ENCODE data around the gene SCAMP5. TPM values are rescaled to one million over a fixed set of nuclear protein-coding genes. Genes with fewer than 3 reads are reported as not detected.

SCAMP5 gene
- total RNA-seq, 1 experiment from 2014 or later = 11.8 TPM

GRCh38 chr15:74997141-74997540 is 1.8 kb downstream of the SCAMP5 start:
- peaks cover 7% of the 10 kb centered on the region for H3K36me3 Mint-ChIP-seq (ENCODE audit: insufficient read depth, unreplicated experiment)
- Histone ChIP-seq H3K36me3 (ENCODE audit: control insufficient read depth, insufficient read depth, low read length) (no peaks in the 10 kb centered on the region), H3K9me3 (no peaks in the 10 kb centered on the region), H3K4me3 (ENCODE audit: low read depth, low read length) (no peak overlapping the region), H3K4me1 (0 out of 2 replicates have a peak, but pooled peaks cover 2% of the 10 kb centered on the region), H3K27me3 (replicated peaks; ENCODE audit: control insufficient read depth, insufficient read depth, low read length) (no peaks in the 10 kb centered on the region)
- TF ChIP-seq CTCF (IDR thresholded peaks at IDR 0.05; ENCODE audit: insufficient read depth in 1 of 2, low read depth in 1 of 2, low read length in 1 of 2, severe bottlenecking in 1 of 2, unreplicated experiment in 1 of 2) = no peak
- peaks cover 10% of the 10 kb centered on the region for H3K4me1 Mint-ChIP-seq (ENCODE audit: low read depth, unreplicated experiment)
- H3K9me3 Mint-ChIP-seq (ENCODE audit: unreplicated experiment) = no peaks in the 10 kb centered on the region
- H3K27ac Mint-ChIP-seq (ENCODE audit: unreplicated experiment) = no peak overlapping the region
- BruUV-seq (replicated peaks) = no TSS peak
- peaks cover 6% of the 10 kb centered on the region for H3K27me3 Mint-ChIP-seq (ENCODE audit: insufficient read depth, unreplicated experiment)
- H3K4me3 Mint-ChIP-seq (ENCODE audit: unreplicated experiment) = no peak overlapping the region
- DNase-seq = no peak
- intact Hi-C loops (cut with micrococcal nuclease; ENCODE audit: unreplicated experiment) = no loop called here
- ChIA-PET POLR2A (no interaction called here), CTCF (no interaction called here)

- H3K4me3 Mint-ChIP-seq (ENCODE audit: unreplicated experiment) = no peak overlapping the region
- DNase-seq = no peak
These were observed 2.2 kb downstream of the SCAMP5 start for GRCh38 chr15:74997543-74997942.

GRCh38 chr15:75001310-75001709 is 5.9 kb downstream of the SCAMP5 start:
- H3K27ac Mint-ChIP-seq (ENCODE audit: unreplicated experiment) = no peak overlapping the region
- no peak overlapping the region for H3K4me3 Mint-ChIP-seq (ENCODE audit: unreplicated experiment)
- no peaks in the 10 kb centered on the region for H3K27me3 ChIP-seq (replicated peaks; ENCODE audit: control insufficient read depth, insufficient read depth, low read length)
- ChIA-PET POLR2A (no interaction called here), CTCF (no interaction called here)
- no peak for DNase-seq
- no peak overlapping the region for H3K4me3 ChIP-seq (ENCODE audit: low read depth, low read length)
- H3K27me3 Mint-ChIP-seq (ENCODE audit: insufficient read depth, unreplicated experiment) = no peaks in the 10 kb centered on the region
- H3K4me1 ChIP-seq = no peaks in the 10 kb centered on the region
- BruUV-seq (replicated peaks) = no TSS peak
- no peak for TF ChIP-seq CTCF (IDR thresholded peaks at IDR 0.05; ENCODE audit: insufficient read depth in 1 of 2, low read depth in 1 of 2, low read length in 1 of 2, severe bottlenecking in 1 of 2, unreplicated experiment in 1 of 2)
- H3K36me3 Mint-ChIP-seq (ENCODE audit: insufficient read depth, unreplicated experiment) = no peaks in the 10 kb centered on the region
- no peaks in the 10 kb centered on the region for H3K9me3 Mint-ChIP-seq (ENCODE audit: unreplicated experiment)
- intact Hi-C loops (cut with micrococcal nuclease; ENCODE audit: unreplicated experiment) = no loop called here
- H3K9me3 ChIP-seq = no peaks in the 10 kb centered on the region
- no peaks in the 10 kb centered on the region for H3K36me3 ChIP-seq (ENCODE audit: control insufficient read depth, insufficient read depth, low read length)
- H3K4me1 Mint-ChIP-seq (ENCODE audit: low read depth, unreplicated experiment) = no peaks in the 10 kb centered on the region

More at GRCh38 chr15:74997543-74997942, 2.2 kb downstream of the SCAMP5 start:
- no peak overlapping the region for H3K4me3 ChIP-seq (ENCODE audit: low read depth, low read length)
- Mint-ChIP-seq H3K36me3 (ENCODE audit: insufficient read depth, unreplicated experiment) (peaks cover 7% of the 10 kb centered on the region), H3K27ac (ENCODE audit: unreplicated experiment) (no peak overlapping the region), H3K9me3 (ENCODE audit: unreplicated experiment) (no peaks in the 10 kb centered on the region), H3K27me3 (ENCODE audit: insufficient read depth, unreplicated experiment) (peaks cover 6% of the 10 kb centered on the region), H3K4me1 (ENCODE audit: low read depth, unreplicated experiment) (peaks cover 10% of the 10 kb centered on the region)
- H3K27me3 ChIP-seq (replicated peaks; ENCODE audit: control insufficient read depth, insufficient read depth, low read length) = no peaks in the 10 kb centered on the region
- no peaks in the 10 kb centered on the region for H3K9me3 ChIP-seq
- intact Hi-C loops (cut with micrococcal nuclease; ENCODE audit: unreplicated experiment) = no loop called here
- H3K4me1 ChIP-seq = 0 out of 2 replicates have a peak, but pooled peaks cover 2% of the 10 kb centered on the region
- no peaks in the 10 kb centered on the region for H3K36me3 ChIP-seq (ENCODE audit: control insufficient read depth, insufficient read depth, low read length)
- no TSS peak for BruUV-seq (replicated peaks)
- TF ChIP-seq CTCF (IDR thresholded peaks at IDR 0.05; ENCODE audit: insufficient read depth in 1 of 2, low read depth in 1 of 2, low read length in 1 of 2, severe bottlenecking in 1 of 2, unreplicated experiment in 1 of 2) = no peak
- ChIA-PET CTCF (no interaction called here), POLR2A (no interaction called here)
